ENCODE data around the gene PPP2R3A.
"Not testable (repeated sequence)": the region's sequence is repeated elsewhere in the genome, so short reads cannot be mapped to it uniquely, and the experiment has no call there.

The PPP2R3A gene

DNA sequence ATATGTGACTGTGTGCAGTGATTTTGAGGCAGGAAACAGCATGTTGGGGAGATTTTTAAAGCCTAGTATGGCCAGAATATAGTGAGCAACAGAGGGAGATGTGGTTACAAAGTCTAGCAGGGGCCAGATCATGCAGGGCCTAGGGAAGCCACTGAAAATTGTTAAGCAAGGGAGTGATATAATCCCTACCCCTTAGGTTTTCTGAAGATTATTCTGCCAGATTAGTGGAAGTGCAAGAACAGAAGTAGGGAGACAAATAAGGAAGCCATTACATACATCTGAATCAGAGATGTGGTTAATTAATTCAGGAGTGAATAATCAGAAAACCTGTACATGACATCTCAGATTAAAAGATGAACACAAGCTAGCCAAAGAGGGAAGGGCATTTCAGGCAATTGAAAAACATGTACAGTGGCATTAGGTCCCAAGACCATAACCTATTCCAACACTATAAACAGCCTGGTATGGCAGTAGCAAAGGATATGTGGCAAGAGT, 175.8 kb downstream of the PPP2R3A start:
- no peak for DNase-seq (ENCODE audit: low read depth)
- TF ChIP-seq POLR2A (IDR thresholded peaks at IDR 0.05; ENCODE audit: extremely low read depth, insufficient read length) (no peak), MYC (IDR thresholded peaks at IDR 0.05; ENCODE audit: low read depth, low read length) (no peak)
- TF ChIP-seq, protein P1, sequence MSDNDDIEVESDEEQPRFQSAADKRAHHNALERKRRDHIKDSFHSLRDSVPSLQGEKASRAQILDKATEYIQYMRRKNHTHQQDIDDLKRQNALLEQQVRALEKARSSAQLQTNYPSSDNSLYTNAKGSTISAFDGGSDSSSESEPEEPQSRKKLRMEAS (IDR thresholded peaks at IDR 0.05; ENCODE audit: low read depth, low read length), result no peak
- TF ChIP-seq, protein P2, sequence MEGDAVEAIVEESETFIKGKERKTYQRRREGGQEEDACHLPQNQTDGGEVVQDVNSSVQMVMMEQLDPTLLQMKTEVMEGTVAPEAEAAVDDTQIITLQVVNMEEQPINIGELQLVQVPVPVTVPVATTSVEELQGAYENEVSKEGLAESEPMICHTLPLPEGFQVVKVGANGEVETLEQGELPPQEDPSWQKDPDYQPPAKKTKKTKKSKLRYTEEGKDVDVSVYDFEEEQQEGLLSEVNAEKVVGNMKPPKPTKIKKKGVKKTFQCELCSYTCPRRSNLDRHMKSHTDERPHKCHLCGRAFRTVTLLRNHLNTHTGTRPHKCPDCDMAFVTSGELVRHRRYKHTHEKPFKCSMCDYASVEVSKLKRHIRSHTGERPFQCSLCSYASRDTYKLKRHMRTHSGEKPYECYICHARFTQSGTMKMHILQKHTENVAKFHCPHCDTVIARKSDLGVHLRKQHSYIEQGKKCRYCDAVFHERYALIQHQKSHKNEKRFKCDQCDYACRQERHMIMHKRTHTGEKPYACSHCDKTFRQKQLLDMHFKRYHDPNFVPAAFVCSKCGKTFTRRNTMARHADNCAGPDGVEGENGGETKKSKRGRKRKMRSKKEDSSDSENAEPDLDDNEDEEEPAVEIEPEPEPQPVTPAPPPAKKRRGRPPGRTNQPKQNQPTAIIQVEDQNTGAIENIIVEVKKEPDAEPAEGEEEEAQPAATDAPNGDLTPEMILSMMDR (IDR thresholded peaks at IDR 0.05; ENCODE audit: low read depth, low read length), result no peak
- H3K4me3 ChIP-seq (ENCODE audit: low read depth, low read length), result no peak overlapping the region

DNA sequence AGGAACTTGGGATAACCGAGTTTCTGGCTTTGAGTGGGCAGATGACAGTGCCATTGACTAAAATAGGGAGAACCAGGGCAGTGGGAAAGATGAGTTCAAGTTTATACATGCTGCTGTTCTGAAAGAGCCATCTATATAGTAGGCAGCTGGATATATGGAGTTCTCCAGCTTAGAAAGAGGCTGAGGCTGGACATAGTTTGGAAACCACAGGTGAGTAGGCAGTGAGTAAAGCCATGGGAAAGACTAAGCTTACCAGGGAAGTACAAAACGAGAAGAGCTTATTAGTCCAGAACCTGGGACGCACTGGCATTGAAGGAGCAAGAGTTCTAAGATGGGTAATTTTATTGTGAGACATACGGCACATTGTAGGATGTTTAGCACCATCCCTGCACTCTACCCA, 176.4 kb downstream of the PPP2R3A start:
- H3K4me3 ChIP-seq (ENCODE audit: low read depth, low read length), result no peak overlapping the region
- DNase-seq (ENCODE audit: low read depth), result no peak
- TF ChIP-seq, protein P1 (IDR thresholded peaks at IDR 0.05; ENCODE audit: low read depth, low read length), result no peak
- TF ChIP-seq, protein P2 (IDR thresholded peaks at IDR 0.05; ENCODE audit: low read depth, low read length), result no peak
- no peak for TF ChIP-seq MYC (IDR thresholded peaks at IDR 0.05; ENCODE audit: low read depth, low read length)

DNA sequence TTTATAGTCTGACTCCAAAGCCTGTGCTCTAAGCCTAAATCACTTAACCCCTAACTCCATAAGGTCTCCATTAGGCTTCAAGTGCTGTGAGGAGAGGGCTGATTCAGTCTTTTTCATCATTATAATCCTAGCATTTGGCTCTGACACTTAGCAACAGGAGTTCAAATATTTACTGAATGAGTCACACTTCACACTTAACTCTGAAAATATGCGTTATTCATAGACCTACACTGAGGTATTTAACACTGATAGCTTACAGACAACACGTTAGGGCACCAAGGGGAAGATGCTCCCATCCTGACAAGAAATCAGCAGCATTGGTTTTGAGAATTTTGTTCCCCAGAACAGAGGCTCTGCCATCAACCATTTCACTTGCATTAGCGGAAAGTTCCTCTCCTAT, 177.1 kb downstream of the PPP2R3A start:
- TF ChIP-seq MYC (IDR thresholded peaks at IDR 0.05; ENCODE audit: low read depth, low read length), result no peak
- TF ChIP-seq, protein P1 (IDR thresholded peaks at IDR 0.05; ENCODE audit: low read depth, low read length), result no peak
- TF ChIP-seq, protein P2 (IDR thresholded peaks at IDR 0.05; ENCODE audit: low read depth, low read length), result no peak
- no peak for TF ChIP-seq POLR2A (IDR thresholded peaks at IDR 0.05; ENCODE audit: extremely low read depth, insufficient read length)
- H3K4me3 ChIP-seq (ENCODE audit: low read depth, low read length), result no peak overlapping the region
- no peak for DNase-seq (ENCODE audit: low read depth)

DNA sequence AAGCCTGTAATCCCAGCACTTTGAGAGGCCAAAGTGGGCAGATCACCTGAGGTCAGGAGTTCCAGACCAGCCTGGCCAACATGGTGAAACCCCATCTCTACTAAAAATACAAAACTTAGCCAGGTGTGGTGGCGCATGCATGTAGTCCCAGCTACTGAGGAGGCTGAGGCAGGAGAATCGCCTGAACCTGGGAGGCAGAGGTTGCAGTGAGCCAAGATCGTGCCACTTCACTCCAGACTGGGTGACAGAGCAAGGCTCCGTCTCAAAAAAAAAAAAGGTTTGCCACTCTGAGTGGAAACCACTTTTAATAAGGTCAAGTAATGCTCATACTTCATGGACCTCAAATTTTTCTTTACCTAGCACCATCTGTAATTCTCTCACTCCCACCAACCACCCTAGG, 178.9 kb downstream of the PPP2R3A start:
- H3K4me3 ChIP-seq (ENCODE audit: low read depth, low read length); DNase-seq (ENCODE audit: low read depth): not testable (repeated sequence)

DNA sequence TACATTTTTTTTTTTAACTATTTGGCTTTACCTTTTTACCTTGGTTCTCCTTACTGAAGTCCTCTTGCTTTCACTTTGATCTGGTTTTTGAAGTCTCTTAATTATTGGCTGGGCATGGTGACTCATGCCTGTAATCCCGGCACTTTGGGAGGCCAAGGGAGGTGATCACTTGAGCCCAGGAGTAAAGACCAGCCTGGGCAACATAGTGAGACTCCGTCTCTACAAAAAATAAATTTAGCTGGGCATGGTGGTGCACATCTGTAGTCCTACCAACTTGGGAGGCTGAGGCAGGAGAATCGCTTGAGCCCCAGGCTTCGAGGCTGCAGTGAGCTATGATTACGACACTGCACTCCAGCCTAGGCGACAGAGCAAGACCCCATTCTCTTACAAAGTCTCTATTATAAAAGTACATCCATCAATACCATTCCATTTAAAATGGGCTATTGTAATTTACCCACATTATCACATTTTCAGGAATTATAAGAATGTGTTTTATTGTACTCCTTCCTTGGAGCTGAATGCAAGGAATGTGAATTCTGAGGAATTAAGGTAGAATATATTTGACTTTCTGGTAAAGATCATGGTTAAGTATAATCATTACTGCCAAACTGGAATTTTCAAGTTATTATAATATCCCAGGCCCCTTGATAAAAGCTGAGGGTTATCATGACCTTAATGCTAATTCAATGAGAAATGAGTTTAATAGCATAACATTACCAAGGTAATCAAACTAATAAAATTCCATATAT, 181.6 kb downstream of the PPP2R3A start:
- TF ChIP-seq POLR2A (IDR thresholded peaks at IDR 0.05; ENCODE audit: extremely low read depth, insufficient read length) (no peak), MYC (IDR thresholded peaks at IDR 0.05; ENCODE audit: low read depth, low read length) (no peak)
- TF ChIP-seq, protein P2 (IDR thresholded peaks at IDR 0.05; ENCODE audit: low read depth, low read length), result no peak
- TF ChIP-seq, protein P1 (IDR thresholded peaks at IDR 0.05; ENCODE audit: low read depth, low read length), result no peak
- no peak overlapping the region for H3K4me3 ChIP-seq (ENCODE audit: low read depth, low read length)
- DNase-seq (ENCODE audit: low read depth), result no peak

DNA sequence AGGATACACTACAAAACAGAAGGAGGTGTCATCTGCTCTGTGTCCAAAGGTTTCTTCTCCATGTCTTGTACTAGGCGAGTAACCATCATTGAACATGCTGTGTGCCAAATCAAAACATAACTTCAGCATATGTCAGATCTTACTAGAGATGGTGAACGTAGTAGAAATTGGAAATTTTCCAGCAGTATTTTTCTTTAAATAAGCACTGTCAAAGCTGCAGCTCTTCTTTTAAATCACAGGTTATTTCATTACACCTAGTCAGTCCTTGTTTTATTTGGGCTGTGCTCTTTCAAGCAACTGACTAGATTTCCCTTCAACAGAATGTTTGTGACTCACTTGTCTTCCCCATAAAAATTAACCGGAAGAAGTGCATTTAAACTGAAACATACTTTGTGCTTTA, 184.1 kb downstream of the PPP2R3A start:
- TF ChIP-seq MYC (IDR thresholded peaks at IDR 0.05; ENCODE audit: low read depth, low read length) (no peak), POLR2A (IDR thresholded peaks at IDR 0.05; ENCODE audit: extremely low read depth, insufficient read length) (no peak)
- TF ChIP-seq, protein P1 (IDR thresholded peaks at IDR 0.05; ENCODE audit: low read depth, low read length), result no peak
- TF ChIP-seq, protein P2 (IDR thresholded peaks at IDR 0.05; ENCODE audit: low read depth, low read length), result no peak
- no peak for DNase-seq (ENCODE audit: low read depth)

More for the DNA sequence above, 184.1 kb downstream of the PPP2R3A start:
- no peak overlapping the region for H3K4me3 ChIP-seq (ENCODE audit: low read depth, low read length)
